PC-3 (cell line): ENCODE measurements around the gene MXI1. TPM values are rescaled to one million over a fixed set of nuclear protein-coding genes. Genes with fewer than 3 reads are reported as not detected.

Source experiments
- ATAC-seq: fragments of 200-7000 bp; cut with Tn5 transposase; 2 replicates; pipeline ENCODE4 v1.9.1; 2020; ENCODE audit warnings: mild to moderate bottlenecking, moderate library complexity
- BruUV-seq: library from RNA; stranded (reverse); fragments of 400-500 nt; replicated peaks from 2 replicates; lab custom pipeline; 2021; lab: Mats Ljungman, UMichigan
- CTCF ChIA-PET: fragments of 300-600 bp; sonication (Branson Sonifier 250); formaldehyde crosslinking; loops from one replicate; lab custom pipeline; 2022; ENCODE audit warnings: antibody characterized with exemption; lab: Charles Lee
- POLR2A ChIA-PET: fragments of 300-600 bp; sonication (Branson Sonifier 250); formaldehyde crosslinking; loops from one replicate; lab custom pipeline; 2022; ENCODE audit warnings: antibody characterized with exemption; ENCODE audit not compliant: unreplicated experiment; lab: Charles Lee
- DNase-seq: peaks from one replicate; pipeline ENCODE4 v3.0.0-alpha.2; 2015
- H2AFZ ChIP-seq: fragments of 300-600 bp; sonication (generic); 2 replicates; pipeline ENCODE4 v1.6.0; 2016; ENCODE audit warnings: antibody characterized with exemption, low read length
- H3F3A ChIP-seq: fragments of 300-600 bp; sonication (generic); one replicate; pipeline ENCODE4 v1.6.0; 2017; ENCODE audit warnings: antibody characterized with exemption, low read length, control low read depth, mild to moderate bottlenecking; ENCODE audit not compliant: unreplicated experiment
- H3K27ac ChIP-seq: fragments of 300-600 bp; sonication (generic); 2 replicates; pipeline ENCODE4 v1.5.1; 2016; ENCODE audit warnings: mild to moderate bottlenecking, low read length
- H3K27me3 ChIP-seq: fragments of 300-600 bp; sonication (generic); 2 replicates; pipeline ENCODE4 v1.6.1; 2016; ENCODE audit warnings: low read length, mixed read lengths
- H3K36me3 ChIP-seq: fragments of 300-600 bp; sonication (generic); 2 replicates; pipeline ENCODE4 v1.6.1; 2016; ENCODE audit warnings: low read depth, mixed run types, low read length, mixed read lengths
- H3K4me1 ChIP-seq: fragments of 300-600 bp; sonication (generic); 2 replicates; pipeline ENCODE4 v1.5.1; 2016; ENCODE audit warnings: low read length; ENCODE audit not compliant: insufficient read depth
- H3K4me2 ChIP-seq: fragments of 300-600 bp; sonication (generic); 2 replicates; pipeline ENCODE4 v1.6.0; 2016; ENCODE audit warnings: low read length
- H3K4me3 ChIP-seq: fragments of 300-600 bp; sonication (generic); 2 replicates; pipeline ENCODE4 v1.5.1; 2016; ENCODE audit warnings: mild to moderate bottlenecking, low read length, mixed read lengths
- H3K79me2 ChIP-seq: fragments of 300-600 bp; sonication (generic); 2 replicates; pipeline ENCODE4 v1.6.1; 2017; ENCODE audit warnings: low read length, mixed read lengths
- H3K9ac ChIP-seq: fragments of 300-600 bp; sonication (generic); 2 replicates; pipeline ENCODE4 v1.6.0; 2016; ENCODE audit warnings: mild to moderate bottlenecking, low read length
- H3K9me2 ChIP-seq: fragments of 300-600 bp; sonication (generic); replicated peaks from 2 replicates; pipeline ENCODE4 v1.6.1; 2016; ENCODE audit warnings: mixed run types, low read length, mixed read lengths
- H3K9me3 ChIP-seq: fragments of 300-600 bp; sonication (generic); 2 replicates; pipeline ENCODE4 v1.6.1; 2016; ENCODE audit warnings: low read length, mixed read lengths
- H4K20me1 ChIP-seq: fragments of 300-600 bp; sonication (generic); 2 replicates; pipeline ENCODE4 v1.6.1; 2016; ENCODE audit warnings: low read length, mixed read lengths
- CTCF ChIP-seq: fragments of 300-600 bp; sonication (generic); conservative IDR thresholded peaks from 2 replicates; pipeline ENCODE4 v1.5.1; 2017; ENCODE audit warnings: antibody characterized with exemption, low read depth, mild to moderate bottlenecking, low read length
- EZH2 ChIP-seq: fragments of 300-600 bp; sonication (generic); IDR thresholded peaks from one replicate; pipeline ENCODE4 v1.6.1; 2017; ENCODE audit warnings: antibody characterized with exemption, mild to moderate bottlenecking, low read length; ENCODE audit not compliant: unreplicated experiment
- EZH2phosphoT487 ChIP-seq: fragments of 300-600 bp; sonication (generic); IDR thresholded peaks from 2 replicates; pipeline ENCODE4 v1.6.1; 2018; ENCODE audit warnings: mild to moderate bottlenecking, antibody characterized with exemption, low read length, borderline replicate concordance
- intact Hi-C: fragments of 100-400 bp; cut with micrococcal nuclease; formaldehyde crosslinking; loops from 2 replicates; pipeline ENCODE4 v1.9.0; 2023
- total RNA-seq: library from RNA; depleted of rRNA; stranded (reverse); fragments of >200 nt; gene quantifications from 2 replicates; pipeline ENCODE4 v1.2.3, GENCODE V29; 2014

MXI1 gene
- total RNA-seq, 1 experiment from 2014 or later, result 18.0 TPM

GRCh38 chr10:110273474-110273873 is 66.1 kb downstream of the MXI1 start:
- no peak for ATAC-seq
- H3K79me2 ChIP-seq, result no peaks in the 10 kb centered on the region
- TF ChIP-seq EZH2, result no peak
- TF ChIP-seq EZH2phosphoT487, result no peak
- no peak for TF ChIP-seq CTCF
- no peaks in the 10 kb centered on the region for H3K4me1 ChIP-seq
- no peaks in the 10 kb centered on the region for H3K9me2 ChIP-seq
- H3K4me3 ChIP-seq, result no peak overlapping the region
- H3K27ac ChIP-seq, result no peak overlapping the region
- no peaks in the 10 kb centered on the region for H3F3A ChIP-seq
- no peak overlapping the region for H3K9ac ChIP-seq
- H3K36me3 ChIP-seq, result no peaks in the 10 kb centered on the region
- no peaks in the 10 kb centered on the region for H4K20me1 ChIP-seq
- intact Hi-C loops, result no loop called here
- H3K4me2 ChIP-seq, result no peak overlapping the region
- H3K9me3 ChIP-seq, result no peaks in the 10 kb centered on the region
- no peak overlapping the region for H2AFZ ChIP-seq
- ChIA-PET POLR2A (no interaction called here), CTCF (no interaction called here)
- DNase-seq, result peak; percentile 35
- BruUV-seq, result no TSS peak
- no peaks in the 10 kb centered on the region for H3K27me3 ChIP-seq

- no peak for DNase-seq
- Histone ChIP-seq H3K79me2 (no peaks in the 10 kb centered on the region), H3K27me3 (no peaks in the 10 kb centered on the region), H3K4me2 (no peak overlapping the region), H3K9ac (no peak overlapping the region), H3F3A (no peaks in the 10 kb centered on the region), H3K9me3 (no peaks in the 10 kb centered on the region), H3K4me3 (no peak overlapping the region), H2AFZ (no peak overlapping the region), H3K27ac (no peak overlapping the region), H3K36me3 (no peaks in the 10 kb centered on the region), H4K20me1 (no peaks in the 10 kb centered on the region), H3K9me2 (no peaks in the 10 kb centered on the region), H3K4me1 (no peaks in the 10 kb centered on the region)
- POLR2A ChIA-PET, result no interaction called here
- CTCF ChIA-PET, result no interaction called here
- BruUV-seq, result no TSS peak
- TF ChIP-seq EZH2phosphoT487 (no peak), CTCF (no peak), EZH2 (no peak)
- intact Hi-C loops, result no loop called here
- no peak for ATAC-seq
Measured at GRCh38 chr10:110274072-110274627, 66.7 kb downstream of the MXI1 start.

GRCh38 chr10:110274647-110275046 is 67.2 kb downstream of the MXI1 start:
- no peaks in the 10 kb centered on the region for H3K4me1 ChIP-seq
- no peaks in the 10 kb centered on the region for H3K9me3 ChIP-seq
- no peak overlapping the region for H3K9ac ChIP-seq
- no peak overlapping the region for H3K4me2 ChIP-seq
- H3K79me2 ChIP-seq, result no peaks in the 10 kb centered on the region
- H3F3A ChIP-seq, result no peaks in the 10 kb centered on the region
- BruUV-seq, result no TSS peak
- DNase-seq, result no peak
- intact Hi-C loops, result loop anchor here (5.0 kb wide), 1 partner anchor 47 kb away; no protein-coding TSS in a partner anchor
- ChIA-PET POLR2A (no interaction called here), CTCF (no interaction called here)
- H3K9me2 ChIP-seq, result no peaks in the 10 kb centered on the region
- H3K4me3 ChIP-seq, result no peak overlapping the region
- TF ChIP-seq EZH2phosphoT487 (no peak), EZH2 (no peak), CTCF (no peak)
- no peak overlapping the region for H3K27ac ChIP-seq
- no peak overlapping the region for H2AFZ ChIP-seq
- no peaks in the 10 kb centered on the region for H4K20me1 ChIP-seq
- H3K27me3 ChIP-seq, result no peaks in the 10 kb centered on the region
- ATAC-seq, result no peak
- no peaks in the 10 kb centered on the region for H3K36me3 ChIP-seq
